WTC11 (cell line): ENCODE measurements around the gene TBCEL. TPM values are rescaled to one million over a fixed set of nuclear protein-coding genes. Genes with fewer than 3 reads are reported as not detected.

Experiments used
- ATAC-seq: fragments of 200-7000 bp; cut with Tn5 transposase; 2 replicates; pipeline ENCODE4 v1.10.0; 2021; ENCODE audit warnings: mild to moderate bottlenecking, moderate library complexity
- CTCF ChIA-PET: fragments of 300-600 bp; sonication (Branson Sonifier 250); formaldehyde crosslinking; loops from one replicate; lab custom pipeline; 2021; ENCODE audit warnings: antibody characterized with exemption; lab: Charles Lee
- POLR2A ChIA-PET: fragments of 350-600 bp; sonication (Branson Sonifier 250); formaldehyde crosslinking; loops from one replicate; lab custom pipeline; 2021; ENCODE audit warnings: antibody characterized with exemption; lab: Charles Lee
- DNase-seq: peaks from one replicate; pipeline ENCODE4 v3.0.0; 2021; ENCODE audit warnings: low spot score
- H3K27ac Mint-ChIP-seq: 2 replicates; pipeline ENCODE4 v1.8.0; 2021; ENCODE audit warnings: mixed read lengths
- H3K27me3 Mint-ChIP-seq: 2 replicates; pipeline ENCODE4 v1.8.0; 2021; ENCODE audit warnings: low read depth, mild to moderate bottlenecking, moderate library complexity, mixed read lengths
- H3K36me3 Mint-ChIP-seq: 2 replicates; pipeline ENCODE4 v1.8.0; 2021; ENCODE audit warnings: mixed read lengths
- H3K4me1 Mint-ChIP-seq: 2 replicates; pipeline ENCODE4 v1.8.0; 2022; ENCODE audit warnings: mixed read lengths
- H3K4me3 Mint-ChIP-seq: 2 replicates; pipeline ENCODE4 v1.8.0; 2021; ENCODE audit warnings: mild to moderate bottlenecking, moderate library complexity, mixed read lengths
- H3K9me3 Mint-ChIP-seq: 2 replicates; pipeline ENCODE4 v1.8.0; 2021; ENCODE audit warnings: mixed read lengths
- CREM ChIP-seq: sonication (generic); formaldehyde crosslinking; IDR thresholded peaks from 2 replicates; pipeline ENCODE4 v1.8.1; 2022; ENCODE audit warnings: mild to moderate bottlenecking, missing genetic modification reagents, moderate library complexity
- ELF4 ChIP-seq: sonication (generic); formaldehyde crosslinking; IDR thresholded peaks from 2 replicates; pipeline ENCODE4 v1.8.1; 2022; ENCODE audit warnings: low read depth, mild to moderate bottlenecking, moderate library complexity, missing genetic modification reagents
- ETV6 ChIP-seq: sonication (generic); formaldehyde crosslinking; IDR thresholded peaks from 2 replicates; pipeline ENCODE4 v1.8.1; 2022; ENCODE audit warnings: mild to moderate bottlenecking, missing genetic modification reagents
- JAZF1 ChIP-seq: fragments of 250-450 bp; sonication (Bioruptor Pico); IDR thresholded peaks from 2 replicates; pipeline ENCODE4 v1.9.0; 2021; ENCODE audit warnings: moderate library complexity, mild to moderate bottlenecking, inconsistent platforms
- MXD4 ChIP-seq: fragments of 250-450 bp; sonication (Bioruptor Pico); IDR thresholded peaks from 2 replicates; pipeline ENCODE4 v1.8.0; 2021; ENCODE audit warnings: mild to moderate bottlenecking, moderate library complexity, borderline replicate concordance
- NR1H2 ChIP-seq: sonication (generic); formaldehyde crosslinking; IDR thresholded peaks from 2 replicates; pipeline ENCODE4 v1.9.0; 2021; ENCODE audit warnings: mild to moderate bottlenecking, moderate library complexity, missing genetic modification reagents
- NR2C2 ChIP-seq: sonication (generic); formaldehyde crosslinking; IDR thresholded peaks from 2 replicates; pipeline ENCODE4 v1.8.0; 2022; ENCODE audit warnings: mild to moderate bottlenecking, missing genetic modification reagents
- OVOL2 ChIP-seq: fragments of 250-450 bp; sonication (Bioruptor Pico); IDR thresholded peaks from 2 replicates; pipeline ENCODE4 v1.9.0; 2021; ENCODE audit warnings: mild to moderate bottlenecking, borderline replicate concordance
- SMAD3 ChIP-seq: sonication (generic); formaldehyde crosslinking; IDR thresholded peaks from 2 replicates; pipeline ENCODE4 v1.8.0; 2022; ENCODE audit warnings: missing genetic modification reagents, mild to moderate bottlenecking, borderline replicate concordance
- TEAD1 ChIP-seq: sonication (generic); formaldehyde crosslinking; IDR thresholded peaks from 2 replicates; pipeline ENCODE4 v1.8.0; 2022; ENCODE audit warnings: mild to moderate bottlenecking, missing genetic modification reagents
- ZNF138 ChIP-seq: sonication (generic); formaldehyde crosslinking; conservative IDR thresholded peaks from 2 replicates; pipeline ENCODE4 v1.8.1; 2022; ENCODE audit warnings: mild to moderate bottlenecking, moderate library complexity, missing genetic modification reagents
- ZNF232 ChIP-seq: sonication (generic); formaldehyde crosslinking; IDR thresholded peaks from 2 replicates; pipeline ENCODE4 v1.8.0; 2022; ENCODE audit warnings: mild to moderate bottlenecking, missing genetic modification reagents
- total RNA-seq: library from RNA; stranded (reverse); gene quantifications from 3 replicates; pipeline ENCODE4 v1.2.3, GENCODE V29; 2021
- TF ChIP-seq, protein P1 (sequence below): fragments of 200-600 bp; IDR thresholded peaks from 2 replicates; pipeline ENCODE4 v1.8.0; 2022; ENCODE audit warnings: antibody characterized with exemption
- TF ChIP-seq, protein P2 (sequence below): sonication (generic); formaldehyde crosslinking; IDR thresholded peaks from 2 replicates; pipeline ENCODE4 v1.8.0; 2023; ENCODE audit warnings: missing genetic modification reagents, mild to moderate bottlenecking, borderline replicate concordance
- TF ChIP-seq, protein P3 (sequence below): sonication (generic); formaldehyde crosslinking; IDR thresholded peaks from 2 replicates; pipeline ENCODE4 v1.8.0; 2023; ENCODE audit warnings: missing genetic modification reagents
- TF ChIP-seq, protein P4 (sequence below): sonication (generic); formaldehyde crosslinking; IDR thresholded peaks from 2 replicates; pipeline ENCODE4 v1.8.1; 2022; ENCODE audit warnings: missing genetic modification reagents, borderline replicate concordance
- TF ChIP-seq, protein P5 (sequence below): fragments of 250-450 bp; sonication (Bioruptor Pico); IDR thresholded peaks from 2 replicates; pipeline ENCODE4 v1.9.0; 2021; ENCODE audit warnings: mild to moderate bottlenecking, borderline replicate concordance
- TF ChIP-seq, protein P6 (sequence below): sonication (generic); formaldehyde crosslinking; IDR thresholded peaks from 2 replicates; pipeline ENCODE4 v1.8.1; 2022; ENCODE audit warnings: low read depth, mild to moderate bottlenecking, moderate library complexity, missing genetic modification reagents, borderline replicate concordance
- TF ChIP-seq, protein P7 (sequence below): sonication (generic); formaldehyde crosslinking; conservative IDR thresholded peaks from 2 replicates; pipeline ENCODE4 v1.8.1; 2023; ENCODE audit warnings: mild to moderate bottlenecking, low read depth, missing genetic modification reagents, moderate library complexity

The TBCEL gene
- total RNA-seq, 1 experiment from 2014 or later, result 9.5 TPM

DNA sequence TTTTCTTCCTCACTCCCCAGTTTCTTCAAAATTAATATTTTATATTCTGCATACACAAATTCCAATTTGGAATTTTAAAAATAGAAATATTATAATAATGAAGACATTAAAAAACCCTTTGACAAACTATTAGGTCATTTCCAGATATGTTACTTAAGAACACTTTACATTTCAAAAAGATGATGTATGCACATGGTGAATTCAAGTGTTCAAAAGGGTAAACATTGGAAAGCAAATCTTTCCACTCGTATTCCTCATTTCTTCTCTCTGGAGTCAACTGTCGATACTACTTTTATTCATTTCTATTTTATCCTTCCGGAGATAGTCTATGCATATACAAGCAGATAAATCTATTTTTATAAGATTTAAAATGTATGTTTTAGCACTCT, 16.7 kb downstream of the TBCEL start:
- Mint-ChIP-seq H3K27me3 (no peaks in the 10 kb centered on the region), H3K4me1 (peaks cover 64% of the 10 kb centered on the region), H3K4me3 (no peak overlapping the region), H3K27ac (no peak overlapping the region), H3K9me3 (no peaks in the 10 kb centered on the region), H3K36me3 (no peaks in the 10 kb centered on the region)
- TF ChIP-seq ETV6, result no peak
- no peak for TF ChIP-seq ZNF138 (CRISPR knock-in tag)
- TF ChIP-seq CREM, result no peak
- TF ChIP-seq NR2C2 (CRISPR knock-in tag), result no peak
- TF ChIP-seq, protein P1, sequence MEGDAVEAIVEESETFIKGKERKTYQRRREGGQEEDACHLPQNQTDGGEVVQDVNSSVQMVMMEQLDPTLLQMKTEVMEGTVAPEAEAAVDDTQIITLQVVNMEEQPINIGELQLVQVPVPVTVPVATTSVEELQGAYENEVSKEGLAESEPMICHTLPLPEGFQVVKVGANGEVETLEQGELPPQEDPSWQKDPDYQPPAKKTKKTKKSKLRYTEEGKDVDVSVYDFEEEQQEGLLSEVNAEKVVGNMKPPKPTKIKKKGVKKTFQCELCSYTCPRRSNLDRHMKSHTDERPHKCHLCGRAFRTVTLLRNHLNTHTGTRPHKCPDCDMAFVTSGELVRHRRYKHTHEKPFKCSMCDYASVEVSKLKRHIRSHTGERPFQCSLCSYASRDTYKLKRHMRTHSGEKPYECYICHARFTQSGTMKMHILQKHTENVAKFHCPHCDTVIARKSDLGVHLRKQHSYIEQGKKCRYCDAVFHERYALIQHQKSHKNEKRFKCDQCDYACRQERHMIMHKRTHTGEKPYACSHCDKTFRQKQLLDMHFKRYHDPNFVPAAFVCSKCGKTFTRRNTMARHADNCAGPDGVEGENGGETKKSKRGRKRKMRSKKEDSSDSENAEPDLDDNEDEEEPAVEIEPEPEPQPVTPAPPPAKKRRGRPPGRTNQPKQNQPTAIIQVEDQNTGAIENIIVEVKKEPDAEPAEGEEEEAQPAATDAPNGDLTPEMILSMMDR, result no peak
- no peak for TF ChIP-seq ZNF232 (CRISPR knock-in tag)
- no peak for TF ChIP-seq JAZF1 (CRISPR knock-in tag)
- TF ChIP-seq, protein P2, sequence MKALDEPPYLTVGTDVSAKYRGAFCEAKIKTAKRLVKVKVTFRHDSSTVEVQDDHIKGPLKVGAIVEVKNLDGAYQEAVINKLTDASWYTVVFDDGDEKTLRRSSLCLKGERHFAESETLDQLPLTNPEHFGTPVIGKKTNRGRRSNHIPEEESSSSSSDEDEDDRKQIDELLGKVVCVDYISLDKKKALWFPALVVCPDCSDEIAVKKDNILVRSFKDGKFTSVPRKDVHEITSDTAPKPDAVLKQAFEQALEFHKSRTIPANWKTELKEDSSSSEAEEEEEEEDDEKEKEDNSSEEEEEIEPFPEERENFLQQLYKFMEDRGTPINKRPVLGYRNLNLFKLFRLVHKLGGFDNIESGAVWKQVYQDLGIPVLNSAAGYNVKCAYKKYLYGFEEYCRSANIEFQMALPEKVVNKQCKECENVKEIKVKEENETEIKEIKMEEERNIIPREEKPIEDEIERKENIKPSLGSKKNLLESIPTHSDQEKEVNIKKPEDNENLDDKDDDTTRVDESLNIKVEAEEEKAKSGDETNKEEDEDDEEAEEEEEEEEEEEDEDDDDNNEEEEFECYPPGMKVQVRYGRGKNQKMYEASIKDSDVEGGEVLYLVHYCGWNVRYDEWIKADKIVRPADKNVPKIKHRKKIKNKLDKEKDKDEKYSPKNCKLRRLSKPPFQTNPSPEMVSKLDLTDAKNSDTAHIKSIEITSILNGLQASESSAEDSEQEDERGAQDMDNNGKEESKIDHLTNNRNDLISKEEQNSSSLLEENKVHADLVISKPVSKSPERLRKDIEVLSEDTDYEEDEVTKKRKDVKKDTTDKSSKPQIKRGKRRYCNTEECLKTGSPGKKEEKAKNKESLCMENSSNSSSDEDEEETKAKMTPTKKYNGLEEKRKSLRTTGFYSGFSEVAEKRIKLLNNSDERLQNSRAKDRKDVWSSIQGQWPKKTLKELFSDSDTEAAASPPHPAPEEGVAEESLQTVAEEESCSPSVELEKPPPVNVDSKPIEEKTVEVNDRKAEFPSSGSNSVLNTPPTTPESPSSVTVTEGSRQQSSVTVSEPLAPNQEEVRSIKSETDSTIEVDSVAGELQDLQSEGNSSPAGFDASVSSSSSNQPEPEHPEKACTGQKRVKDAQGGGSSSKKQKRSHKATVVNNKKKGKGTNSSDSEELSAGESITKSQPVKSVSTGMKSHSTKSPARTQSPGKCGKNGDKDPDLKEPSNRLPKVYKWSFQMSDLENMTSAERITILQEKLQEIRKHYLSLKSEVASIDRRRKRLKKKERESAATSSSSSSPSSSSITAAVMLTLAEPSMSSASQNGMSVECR (CRISPR knock-in tag), result no peak
- ChIA-PET POLR2A (no interaction called here), CTCF (interaction anchor here (1.2 kb wide), 1 partner anchor 154 kb away, joined by 4 read pairs; no protein-coding TSS in a partner anchor)
- DNase-seq (no peak), ATAC-seq (no peak)

DNA sequence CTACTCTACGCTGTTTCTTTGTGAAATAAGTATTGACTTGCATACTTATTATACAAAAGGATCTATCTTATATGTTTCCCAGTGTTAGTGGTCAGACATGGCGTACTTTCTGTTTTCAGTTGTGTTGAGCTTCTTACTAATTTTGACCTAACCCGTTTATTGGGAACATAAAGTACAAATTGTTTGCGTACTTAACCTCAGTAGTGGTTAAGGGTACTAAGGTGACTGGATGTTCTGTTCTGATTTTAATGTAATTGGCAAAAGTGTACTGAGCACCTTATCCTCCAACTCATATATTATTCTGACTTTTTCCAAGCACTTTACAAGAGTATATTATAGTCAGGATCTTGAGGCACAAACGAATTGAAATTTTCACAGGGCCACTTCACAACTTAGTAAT, 17.2 kb downstream of the TBCEL start:
- Mint-ChIP-seq H3K27ac (peak overlapping the region; percentile 16; the same call in 1 of the 2 replicates), H3K27me3 (no peaks in the 10 kb centered on the region), H3K4me3 (no peak overlapping the region), H3K36me3 (no peaks in the 10 kb centered on the region), H3K9me3 (no peaks in the 10 kb centered on the region), H3K4me1 (peaks cover 60% of the 10 kb centered on the region)
- CTCF ChIA-PET, result no interaction called here
- DNase-seq (no peak), ATAC-seq (no peak)
- POLR2A ChIA-PET, result no interaction called here
- TF ChIP-seq ELF4 (no peak), MXD4 (no peak), SMAD3 (CRISPR knock-in tag) (no peak), TEAD1 (CRISPR knock-in tag) (no peak), NR1H2 (CRISPR knock-in tag) (no peak), OVOL2 (CRISPR knock-in tag) (no peak)
- TF ChIP-seq, protein P3, sequence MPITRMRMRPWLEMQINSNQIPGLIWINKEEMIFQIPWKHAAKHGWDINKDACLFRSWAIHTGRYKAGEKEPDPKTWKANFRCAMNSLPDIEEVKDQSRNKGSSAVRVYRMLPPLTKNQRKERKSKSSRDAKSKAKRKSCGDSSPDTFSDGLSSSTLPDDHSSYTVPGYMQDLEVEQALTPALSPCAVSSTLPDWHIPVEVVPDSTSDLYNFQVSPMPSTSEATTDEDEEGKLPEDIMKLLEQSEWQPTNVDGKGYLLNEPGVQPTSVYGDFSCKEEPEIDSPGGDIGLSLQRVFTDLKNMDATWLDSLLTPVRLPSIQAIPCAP (CRISPR knock-in tag), result no peak
- TF ChIP-seq, protein P4, sequence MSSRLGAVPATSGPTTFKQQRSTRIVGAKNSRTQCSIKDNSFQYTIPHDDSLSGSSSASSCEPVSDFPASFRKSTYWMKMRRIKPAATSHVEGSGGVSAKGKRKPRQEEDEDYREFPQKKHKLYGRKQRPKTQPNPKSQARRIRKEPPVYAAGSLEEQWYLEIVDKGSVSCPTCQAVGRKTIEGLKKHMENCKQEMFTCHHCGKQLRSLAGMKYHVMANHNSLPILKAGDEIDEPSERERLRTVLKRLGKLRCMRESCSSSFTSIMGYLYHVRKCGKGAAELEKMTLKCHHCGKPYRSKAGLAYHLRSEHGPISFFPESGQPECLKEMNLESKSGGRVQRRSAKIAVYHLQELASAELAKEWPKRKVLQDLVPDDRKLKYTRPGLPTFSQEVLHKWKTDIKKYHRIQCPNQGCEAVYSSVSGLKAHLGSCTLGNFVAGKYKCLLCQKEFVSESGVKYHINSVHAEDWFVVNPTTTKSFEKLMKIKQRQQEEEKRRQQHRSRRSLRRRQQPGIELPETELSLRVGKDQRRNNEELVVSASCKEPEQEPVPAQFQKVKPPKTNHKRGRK (CRISPR knock-in tag), result no peak
- TF ChIP-seq, protein P5, sequence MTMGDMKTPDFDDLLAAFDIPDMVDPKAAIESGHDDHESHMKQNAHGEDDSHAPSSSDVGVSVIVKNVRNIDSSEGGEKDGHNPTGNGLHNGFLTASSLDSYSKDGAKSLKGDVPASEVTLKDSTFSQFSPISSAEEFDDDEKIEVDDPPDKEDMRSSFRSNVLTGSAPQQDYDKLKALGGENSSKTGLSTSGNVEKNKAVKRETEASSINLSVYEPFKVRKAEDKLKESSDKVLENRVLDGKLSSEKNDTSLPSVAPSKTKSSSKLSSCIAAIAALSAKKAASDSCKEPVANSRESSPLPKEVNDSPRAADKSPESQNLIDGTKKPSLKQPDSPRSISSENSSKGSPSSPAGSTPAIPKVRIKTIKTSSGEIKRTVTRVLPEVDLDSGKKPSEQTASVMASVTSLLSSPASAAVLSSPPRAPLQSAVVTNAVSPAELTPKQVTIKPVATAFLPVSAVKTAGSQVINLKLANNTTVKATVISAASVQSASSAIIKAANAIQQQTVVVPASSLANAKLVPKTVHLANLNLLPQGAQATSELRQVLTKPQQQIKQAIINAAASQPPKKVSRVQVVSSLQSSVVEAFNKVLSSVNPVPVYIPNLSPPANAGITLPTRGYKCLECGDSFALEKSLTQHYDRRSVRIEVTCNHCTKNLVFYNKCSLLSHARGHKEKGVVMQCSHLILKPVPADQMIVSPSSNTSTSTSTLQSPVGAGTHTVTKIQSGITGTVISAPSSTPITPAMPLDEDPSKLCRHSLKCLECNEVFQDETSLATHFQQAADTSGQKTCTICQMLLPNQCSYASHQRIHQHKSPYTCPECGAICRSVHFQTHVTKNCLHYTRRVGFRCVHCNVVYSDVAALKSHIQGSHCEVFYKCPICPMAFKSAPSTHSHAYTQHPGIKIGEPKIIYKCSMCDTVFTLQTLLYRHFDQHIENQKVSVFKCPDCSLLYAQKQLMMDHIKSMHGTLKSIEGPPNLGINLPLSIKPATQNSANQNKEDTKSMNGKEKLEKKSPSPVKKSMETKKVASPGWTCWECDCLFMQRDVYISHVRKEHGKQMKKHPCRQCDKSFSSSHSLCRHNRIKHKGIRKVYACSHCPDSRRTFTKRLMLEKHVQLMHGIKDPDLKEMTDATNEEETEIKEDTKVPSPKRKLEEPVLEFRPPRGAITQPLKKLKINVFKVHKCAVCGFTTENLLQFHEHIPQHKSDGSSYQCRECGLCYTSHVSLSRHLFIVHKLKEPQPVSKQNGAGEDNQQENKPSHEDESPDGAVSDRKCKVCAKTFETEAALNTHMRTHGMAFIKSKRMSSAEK (CRISPR knock-in tag), result no peak
- TF ChIP-seq, protein P6, sequence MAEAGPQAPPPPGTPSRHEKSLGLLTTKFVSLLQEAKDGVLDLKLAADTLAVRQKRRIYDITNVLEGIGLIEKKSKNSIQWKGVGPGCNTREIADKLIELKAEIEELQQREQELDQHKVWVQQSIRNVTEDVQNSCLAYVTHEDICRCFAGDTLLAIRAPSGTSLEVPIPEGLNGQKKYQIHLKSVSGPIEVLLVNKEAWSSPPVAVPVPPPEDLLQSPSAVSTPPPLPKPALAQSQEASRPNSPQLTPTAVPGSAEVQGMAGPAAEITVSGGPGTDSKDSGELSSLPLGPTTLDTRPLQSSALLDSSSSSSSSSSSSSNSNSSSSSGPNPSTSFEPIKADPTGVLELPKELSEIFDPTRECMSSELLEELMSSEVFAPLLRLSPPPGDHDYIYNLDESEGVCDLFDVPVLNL (CRISPR knock-in tag), result no peak
- TF ChIP-seq, protein P7, sequence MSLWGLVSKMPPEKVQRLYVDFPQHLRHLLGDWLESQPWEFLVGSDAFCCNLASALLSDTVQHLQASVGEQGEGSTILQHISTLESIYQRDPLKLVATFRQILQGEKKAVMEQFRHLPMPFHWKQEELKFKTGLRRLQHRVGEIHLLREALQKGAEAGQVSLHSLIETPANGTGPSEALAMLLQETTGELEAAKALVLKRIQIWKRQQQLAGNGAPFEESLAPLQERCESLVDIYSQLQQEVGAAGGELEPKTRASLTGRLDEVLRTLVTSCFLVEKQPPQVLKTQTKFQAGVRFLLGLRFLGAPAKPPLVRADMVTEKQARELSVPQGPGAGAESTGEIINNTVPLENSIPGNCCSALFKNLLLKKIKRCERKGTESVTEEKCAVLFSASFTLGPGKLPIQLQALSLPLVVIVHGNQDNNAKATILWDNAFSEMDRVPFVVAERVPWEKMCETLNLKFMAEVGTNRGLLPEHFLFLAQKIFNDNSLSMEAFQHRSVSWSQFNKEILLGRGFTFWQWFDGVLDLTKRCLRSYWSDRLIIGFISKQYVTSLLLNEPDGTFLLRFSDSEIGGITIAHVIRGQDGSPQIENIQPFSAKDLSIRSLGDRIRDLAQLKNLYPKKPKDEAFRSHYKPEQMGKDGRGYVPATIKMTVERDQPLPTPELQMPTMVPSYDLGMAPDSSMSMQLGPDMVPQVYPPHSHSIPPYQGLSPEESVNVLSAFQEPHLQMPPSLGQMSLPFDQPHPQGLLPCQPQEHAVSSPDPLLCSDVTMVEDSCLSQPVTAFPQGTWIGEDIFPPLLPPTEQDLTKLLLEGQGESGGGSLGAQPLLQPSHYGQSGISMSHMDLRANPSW (CRISPR knock-in tag), result no peak
